ENCODE data around the gene SH3PXD2B. TPM values are rescaled to one million over a fixed set of nuclear protein-coding genes. Genes with fewer than 3 reads are reported as not detected.

The SH3PXD2B gene
- total RNA-seq, 1 experiment from 2014 or later = 12.9 TPM

GRCh38 chr5:172281346-172281745, 173.0 kb downstream of the SH3PXD2B start:
- Mint-ChIP-seq H3K36me3 (ENCODE audit: insufficient read depth, unreplicated experiment) (peaks cover 22% of the 10 kb centered on the region), H3K9me3 (ENCODE audit: unreplicated experiment) (no peaks in the 10 kb centered on the region), H3K27ac (ENCODE audit: unreplicated experiment) (peak overlapping the region; percentile 84), H3K4me1 (ENCODE audit: low read depth, unreplicated experiment) (peaks cover 12% of the 10 kb centered on the region), H3K27me3 (ENCODE audit: insufficient read depth, unreplicated experiment) (no peaks in the 10 kb centered on the region), H3K4me3 (ENCODE audit: unreplicated experiment) (peak overlapping the region; percentile 86)
- no peak for DNase-seq
- H3K27me3 ChIP-seq (replicated peaks; ENCODE audit: control insufficient read depth, insufficient read depth, low read length) = no peaks in the 10 kb centered on the region
- intact Hi-C loops (cut with micrococcal nuclease; ENCODE audit: unreplicated experiment) = loop anchor here (5.0 kb wide), 1 partner anchor 91 kb away; no protein-coding TSS in a partner anchor
- no peaks in the 10 kb centered on the region for H3K9me3 ChIP-seq
- ChIA-PET CTCF (no interaction called here), POLR2A (no interaction called here)
- H3K36me3 ChIP-seq (ENCODE audit: control insufficient read depth, insufficient read depth, low read length) = no peaks in the 10 kb centered on the region; the same call in 1 of the 2 replicates
- peaks cover 5% of the 10 kb centered on the region; the same call in 1 of the 2 replicates for H3K4me1 ChIP-seq
- TF ChIP-seq CTCF (IDR thresholded peaks at IDR 0.05; ENCODE audit: insufficient read depth in 1 of 2, low read depth in 1 of 2, low read length in 1 of 2, severe bottlenecking in 1 of 2, unreplicated experiment in 1 of 2) = no peak
- no TSS peak for BruUV-seq (replicated peaks)
- peak overlapping the region; percentile 18; the same call in 1 of the 2 replicates for H3K4me3 ChIP-seq (ENCODE audit: low read depth, low read length)

GRCh38 chr5:172280929-172281328, 173.4 kb downstream of the SH3PXD2B start:
- peaks cover 5% of the 10 kb centered on the region; the same call in 1 of the 2 replicates for H3K4me1 ChIP-seq
- TF ChIP-seq CTCF (IDR thresholded peaks at IDR 0.05; ENCODE audit: insufficient read depth in 1 of 2, low read depth in 1 of 2, low read length in 1 of 2, severe bottlenecking in 1 of 2, unreplicated experiment in 1 of 2) = no peak
- Mint-ChIP-seq H3K27me3 (ENCODE audit: insufficient read depth, unreplicated experiment) (no peaks in the 10 kb centered on the region), H3K4me1 (ENCODE audit: low read depth, unreplicated experiment) (peaks cover 17% of the 10 kb centered on the region), H3K4me3 (ENCODE audit: unreplicated experiment) (peak overlapping the region; percentile 86), H3K9me3 (ENCODE audit: unreplicated experiment) (no peaks in the 10 kb centered on the region), H3K36me3 (ENCODE audit: insufficient read depth, unreplicated experiment) (peaks cover 22% of the 10 kb centered on the region), H3K27ac (ENCODE audit: unreplicated experiment) (no peak overlapping the region)
- no peaks in the 10 kb centered on the region; the same call in 1 of the 2 replicates for H3K36me3 ChIP-seq (ENCODE audit: control insufficient read depth, insufficient read depth, low read length)
- H3K4me3 ChIP-seq (ENCODE audit: low read depth, low read length) = no peak overlapping the region
- DNase-seq = no peak
- intact Hi-C loops (cut with micrococcal nuclease; ENCODE audit: unreplicated experiment) = loop anchor here (5.0 kb wide), 1 partner anchor 91 kb away; no protein-coding TSS in a partner anchor
- ChIA-PET CTCF (no interaction called here), POLR2A (no interaction called here)
- H3K27me3 ChIP-seq (replicated peaks; ENCODE audit: control insufficient read depth, insufficient read depth, low read length) = no peaks in the 10 kb centered on the region
- H3K9me3 ChIP-seq = no peaks in the 10 kb centered on the region
- BruUV-seq (replicated peaks) = no TSS peak

GRCh38 chr5:172280317-172280716, 174.0 kb downstream of the SH3PXD2B start:
- H3K4me1 Mint-ChIP-seq (ENCODE audit: low read depth, unreplicated experiment) = peaks cover 23% of the 10 kb centered on the region
- ChIA-PET CTCF (no interaction called here), POLR2A (no interaction called here)
- no peak overlapping the region for H3K27ac Mint-ChIP-seq (ENCODE audit: unreplicated experiment)
- Histone ChIP-seq H3K4me3 (ENCODE audit: low read depth, low read length) (no peak overlapping the region), H3K4me1 (peaks cover 5% of the 10 kb centered on the region; the same call in 1 of the 2 replicates), H3K9me3 (no peaks in the 10 kb centered on the region), H3K36me3 (ENCODE audit: control insufficient read depth, insufficient read depth, low read length) (no peaks in the 10 kb centered on the region; the same call in 1 of the 2 replicates), H3K27me3 (replicated peaks; ENCODE audit: control insufficient read depth, insufficient read depth, low read length) (no peaks in the 10 kb centered on the region)
- no peaks in the 10 kb centered on the region for H3K27me3 Mint-ChIP-seq (ENCODE audit: insufficient read depth, unreplicated experiment)
- no peak for TF ChIP-seq CTCF (IDR thresholded peaks at IDR 0.05; ENCODE audit: insufficient read depth in 1 of 2, low read depth in 1 of 2, low read length in 1 of 2, severe bottlenecking in 1 of 2, unreplicated experiment in 1 of 2)
- no peak for DNase-seq
- H3K9me3 Mint-ChIP-seq (ENCODE audit: unreplicated experiment) = no peaks in the 10 kb centered on the region
- no peak overlapping the region for H3K4me3 Mint-ChIP-seq (ENCODE audit: unreplicated experiment)
- no TSS peak for BruUV-seq (replicated peaks)
- intact Hi-C loops (cut with micrococcal nuclease; ENCODE audit: unreplicated experiment) = loop anchor here (5.0 kb wide), 1 partner anchor 92 kb away; no protein-coding TSS in a partner anchor
- H3K36me3 Mint-ChIP-seq (ENCODE audit: insufficient read depth, unreplicated experiment) = peaks cover 22% of the 10 kb centered on the region
